Progenitor cell of endocrine pancreas (in vitro differentiated cells): ENCODE measurements around the gene GIPC1. TPM values are rescaled to one million over a fixed set of nuclear protein-coding genes. Genes with fewer than 3 reads are reported as not detected.
"Not testable (repeated sequence)": the region's sequence is repeated elsewhere in the genome, so short reads cannot be mapped to it uniquely, and the experiment has no call there.

Experiments used
- DNase-seq: peaks from one replicate; pipeline ENCODE4 v3.0.0; 2021; ENCODE audit warnings: low spot score; ENCODE audit not compliant: unreplicated experiment
- H3K27ac Mint-ChIP-seq: 2 replicates; pipeline ENCODE4 v1.8.0; 2021; ENCODE audit warnings: mild to moderate bottlenecking, moderate library complexity, mixed read lengths
- H3K27me3 Mint-ChIP-seq: 2 replicates; pipeline ENCODE4 v1.8.0; 2021; ENCODE audit warnings: mixed read lengths
- H3K36me3 Mint-ChIP-seq: 2 replicates; pipeline ENCODE4 v1.8.0; 2022; ENCODE audit warnings: mixed read lengths; ENCODE audit not compliant: insufficient read depth
- H3K4me1 Mint-ChIP-seq: 2 replicates; pipeline ENCODE4 v1.8.0; 2021; ENCODE audit warnings: low read depth, mixed read lengths
- H3K4me3 Mint-ChIP-seq: 2 replicates; pipeline ENCODE4 v1.8.0; 2021; ENCODE audit warnings: low read depth, mild to moderate bottlenecking, moderate library complexity, mixed read lengths
- H3K9me3 Mint-ChIP-seq: 2 replicates; pipeline ENCODE4 v1.8.0; 2021; ENCODE audit warnings: low read depth, mixed read lengths
- CTCF ChIP-seq: fragments of 200-600 bp; sonication (generic); IDR thresholded peaks from one replicate; pipeline ENCODE4 v1.5.0; 2021; ENCODE audit warnings: antibody characterized with exemption, mild to moderate bottlenecking; ENCODE audit not compliant: unreplicated experiment
- total RNA-seq: library from RNA; stranded (reverse); gene quantifications from 2 replicates; pipeline ENCODE4 v1.2.1, GENCODE V29; 2021

Gene GIPC1
- total RNA-seq, 1 donor from 2014 or later, result 66.5 TPM

GRCh38 chr19:14460935-14461334, 35.0 kb downstream of the GIPC1 start:
- no peaks in the 10 kb centered on the region for H3K4me1 Mint-ChIP-seq
- TF ChIP-seq CTCF, result no peak

GRCh38 chr19:14459703-14460102, 36.2 kb downstream of the GIPC1 start:
- Mint-ChIP-seq H3K4me3 (no peak overlapping the region), H3K27ac (no peak overlapping the region), H3K27me3 (no peaks in the 10 kb centered on the region), H3K4me1 (no peaks in the 10 kb centered on the region), H3K9me3 (no peaks in the 10 kb centered on the region), H3K36me3 (peaks cover 11% of the 10 kb centered on the region)
- no peak for TF ChIP-seq CTCF
- DNase-seq, result no peak

More at GRCh38 chr19:14460935-14461334, 35.0 kb downstream of the GIPC1 start:
- H3K27me3 Mint-ChIP-seq, result no peaks in the 10 kb centered on the region
- no peaks in the 10 kb centered on the region for H3K9me3 Mint-ChIP-seq
- peaks cover 13% of the 10 kb centered on the region for H3K36me3 Mint-ChIP-seq
- no peak overlapping the region for H3K27ac Mint-ChIP-seq
- no peak overlapping the region for H3K4me3 Mint-ChIP-seq
- DNase-seq, result no peak

GRCh38 chr19:14452303-14452702, 43.6 kb downstream of the GIPC1 start:
- not testable (repeated sequence) for H3K4me1 Mint-ChIP-seq, DNase-seq
- peaks cover 24% of the 10 kb centered on the region for H3K36me3 Mint-ChIP-seq

GRCh38 chr19:14450876-14451275, 45.1 kb downstream of the GIPC1 start:
- H3K27me3 Mint-ChIP-seq, result no peaks in the 10 kb centered on the region
- H3K36me3 Mint-ChIP-seq, result peaks cover 30% of the 10 kb centered on the region
- no peaks in the 10 kb centered on the region for H3K9me3 Mint-ChIP-seq
- H3K4me1 Mint-ChIP-seq, result no peaks in the 10 kb centered on the region
- H3K27ac Mint-ChIP-seq, result no peak overlapping the region
- H3K4me3 Mint-ChIP-seq, result no peak overlapping the region
- no peak for DNase-seq
- TF ChIP-seq CTCF, result no peak

More at GRCh38 chr19:14452303-14452702, 43.6 kb downstream of the GIPC1 start:
- not testable (repeated sequence) for H3K4me3 Mint-ChIP-seq, H3K27me3 Mint-ChIP-seq, H3K9me3 Mint-ChIP-seq, H3K27ac Mint-ChIP-seq

- no peak for TF ChIP-seq CTCF
- Mint-ChIP-seq H3K27ac (no peak overlapping the region), H3K36me3 (peaks cover 31% of the 10 kb centered on the region)
Measured at GRCh38 chr19:14450168-14450874, 45.6 kb downstream of the GIPC1 start.

GRCh38 chr19:14449321-14449720, 46.6 kb downstream of the GIPC1 start:
- H3K4me3 Mint-ChIP-seq, result no peak overlapping the region
- no peaks in the 10 kb centered on the region for H3K4me1 Mint-ChIP-seq
- H3K27ac Mint-ChIP-seq, result no peak overlapping the region
- no peaks in the 10 kb centered on the region for H3K9me3 Mint-ChIP-seq
- H3K27me3 Mint-ChIP-seq, result no peaks in the 10 kb centered on the region
- no peak for TF ChIP-seq CTCF
- H3K36me3 Mint-ChIP-seq, result peaks cover 31% of the 10 kb centered on the region
- DNase-seq, result no peak

More at GRCh38 chr19:14450168-14450874, 45.6 kb downstream of the GIPC1 start:
- Mint-ChIP-seq H3K4me1 (no peaks in the 10 kb centered on the region), H3K4me3 (no peak overlapping the region), H3K27me3 (no peaks in the 10 kb centered on the region), H3K9me3 (no peaks in the 10 kb centered on the region)
- no peak for DNase-seq
